Body of pancreas (tissue), 4 donors: ENCODE measurements around the gene C22orf15. TPM values are rescaled to one million over a fixed set of nuclear protein-coding genes. Genes with fewer than 3 reads are reported as not detected.
A peak's percentile ranks its signal among the peaks of the same experiment; 100 is the strongest.

Experiments
- ATAC-seq: fragments of 150-250 bp; one replicate; pipeline ENCODE4 v1.9.1; 2016
- DNase-seq, 4 donors: peaks; one replicate each; pipeline ENCODE4 v3.0.0-alpha.2; 2019
- H3K27ac ChIP-seq, 4 donors: fragments of 200-600 bp; sonication (generic); 1 replicate in 3 of 4; 2 replicates in 1 of 4; pipeline versions ENCODE4 v1.5.1 to v1.6.1; 2016 to 2019; ENCODE audit warnings: mild to moderate bottlenecking in 1 of 4, mixed read lengths in 1 of 4, moderate library complexity in 1 of 4
- H3K27me3 ChIP-seq, 2 donors: fragments of 200-600 bp; sonication (generic); one replicate each; pipeline ENCODE4 v1.6.0; 2016; ENCODE audit warnings: mild to moderate bottlenecking in 1 of 2
- H3K36me3 ChIP-seq, 2 donors: fragments of 200-600 bp; sonication (generic); replicated peaks in 1 of 2; 2 replicates each; pipeline ENCODE4 v1.5.1; 2016; ENCODE audit warnings: low read depth in 2 of 2; ENCODE audit not compliant: insufficient read depth in 1 of 2
- H3K4me1 ChIP-seq: fragments of 200-600 bp; sonication (generic); one replicate; pipeline ENCODE4 v1.6.0; 2016
- H3K4me3 ChIP-seq, 2 donors: fragments of 200-600 bp; sonication (generic); 1 replicate in 1 of 2; 2 replicates in 1 of 2; pipeline ENCODE4 v1.5.1; 2016 to 2019
- H3K9me3 ChIP-seq, 3 donors: fragments of 200-600 bp; sonication (generic); 1 replicate in 2 of 3; 2 replicates in 1 of 3; pipeline ENCODE4 v1.5.1; 2016
- CTCF ChIP-seq, 7 experiments: fragments of 450-650 bp in 4 of 7; fragments of 200-600 bp in 3 of 7; sonication (generic) in 3 of 7; IDR thresholded peaks; one replicate each; pipeline ENCODE4 v1.5.1; 2016 to 2019; ENCODE audit warnings: antibody characterized with exemption in 7 of 7
- POLR2A ChIP-seq, 3 donors: fragments of 450-650 bp; IDR thresholded peaks; one replicate each; pipeline ENCODE4 v1.6.1; 2016; ENCODE audit warnings: antibody characterized with exemption in 3 of 3, mild to moderate bottlenecking in 2 of 3
- WGBS, 2 donors: methylation state at CpG; one replicate each; pipeline ENCODE4 v1.1.5; 2017; 5-methylcytosine and 5-hydroxymethylcytosine counted together
- intact Hi-C: fragments of 100-400 bp; cut with DNase I; formaldehyde crosslinking; loops from one replicate; pipeline ENCODE4 v1.15.1; 2023
- total RNA-seq, 2 donors: library from RNA; depleted of rRNA; stranded (reverse); fragments of >200 nt; gene quantifications; one replicate each; pipeline ENCODE4 v1.1.0, GENCODE V29; 2016

Gene C22orf15
- total RNA-seq, 2 donors from 2014 or later, result not detected

- TF ChIP-seq POLR2A (IDR thresholded peaks at IDR 0.05) (no peak), CTCF (IDR thresholded peaks at IDR 0.05) (no peak)
- Histone ChIP-seq H3K27me3 (no peaks in the 10 kb centered on the region), H3K36me3 (no peaks in the 10 kb centered on the region), H3K4me1 (peaks cover 40% of the 10 kb centered on the region), H3K9me3 (no peaks in the 10 kb centered on the region), H3K27ac (peak overlapping the region in 2 of 4 donors; percentile 6 to 16), H3K4me3 (no peak overlapping the region)
- ATAC-seq, result no peak
- peak in 3 of 4 donors; percentile 34 to 79 (median 64) for DNase-seq
- intact Hi-C loops, result no loop called here
- WGBS, 2 donors, result 49 to 56% methylated on average over 8 of the region's 8 CpGs
Measured at GRCh38 chr22:23784215-23784732, 21.5 kb downstream of the C22orf15 start.

GRCh38 chr22:23786261-23786710, 23.5 kb downstream of the C22orf15 start:
- ATAC-seq, result no peak
- peaks cover 49% of the 10 kb centered on the region for H3K4me1 ChIP-seq
- H3K36me3 ChIP-seq, result no peaks in the 10 kb centered on the region
- WGBS, 2 donors, result 44 to 63% methylated on average over 6 to 9 of the region's 9 CpGs
- no peaks in the 10 kb centered on the region for H3K27me3 ChIP-seq
- intact Hi-C loops, result no loop called here
- H3K9me3 ChIP-seq, result no peaks in the 10 kb centered on the region
- H3K4me3 ChIP-seq, result no peak overlapping the region
- H3K27ac ChIP-seq, result peak overlapping the region; percentile 96 to 100 (median 98)
- no peak for DNase-seq
- no peak for TF ChIP-seq CTCF (IDR thresholded peaks at IDR 0.05)

GRCh38 chr22:23786752-23787599, 24.2 kb downstream of the C22orf15 start, which contains the start of gene SMARCB1:
SMARCB1 (plus strand) TSS chr22:23786966; CDS start chr22:23787170, 204 bp downstream.
- Histone ChIP-seq H3K9me3 (no peaks in the 10 kb centered on the region), H3K36me3 (no peaks in the 10 kb centered on the region), H3K4me3 (peak within 1 kb of the TSS; percentile 77 to 79), H3K27ac (peak within 1 kb of the TSS; percentile 96 to 100 (median 98)), H3K27me3 (no peaks in the 10 kb centered on the region), H3K4me1 (peaks cover 49% of the 10 kb centered on the region)
- peak; percentile 90 to 94 (median 92) for DNase-seq
- TF ChIP-seq CTCF (IDR thresholded peaks at IDR 0.05), result no peak
- TF ChIP-seq POLR2A (IDR thresholded peaks at IDR 0.05), result peak; percentile 76 to 87 (median 81)
- WGBS, 2 donors, result 0% methylated on average over 3 to 78 of the region's 97 CpGs
- peak; percentile 95 for ATAC-seq
- intact Hi-C loops, result no loop called here

GRCh38 chr22:23787600-23787896, 24.8 kb downstream of the C22orf15 start:
- Histone ChIP-seq H3K27me3 (no peaks in the 10 kb centered on the region), H3K27ac (peak overlapping the region; percentile 96 to 100 (median 98)), H3K4me3 (peak overlapping the region; percentile 77 to 79), H3K4me1 (peaks cover 49% of the 10 kb centered on the region), H3K9me3 (no peaks in the 10 kb centered on the region), H3K36me3 (no peaks in the 10 kb centered on the region)
- 0 to 2% methylated on average over 3 to 5 of the region's 5 CpGs for WGBS, 2 donors
- no peak for DNase-seq
- TF ChIP-seq POLR2A (IDR thresholded peaks at IDR 0.05) (no peak), CTCF (IDR thresholded peaks at IDR 0.05) (no peak)
- intact Hi-C loops, result no loop called here
- peak; percentile 12 for ATAC-seq
